SH-SY5Y (cell line): ENCODE results near the gene COL10A1.

Source experiments
- GATA2 ChIP-seq: IDR thresholded peaks from 2 replicates; pipeline ENCODE4 v1.6.1; 2011; ENCODE audit warnings: mild to moderate bottlenecking, low read depth, low read length
- GATA3 ChIP-seq: IDR thresholded peaks from 2 replicates; pipeline ENCODE4 v1.6.1; 2011; ENCODE audit warnings: low read depth, mild to moderate bottlenecking, low read length, moderate library complexity

DNA sequence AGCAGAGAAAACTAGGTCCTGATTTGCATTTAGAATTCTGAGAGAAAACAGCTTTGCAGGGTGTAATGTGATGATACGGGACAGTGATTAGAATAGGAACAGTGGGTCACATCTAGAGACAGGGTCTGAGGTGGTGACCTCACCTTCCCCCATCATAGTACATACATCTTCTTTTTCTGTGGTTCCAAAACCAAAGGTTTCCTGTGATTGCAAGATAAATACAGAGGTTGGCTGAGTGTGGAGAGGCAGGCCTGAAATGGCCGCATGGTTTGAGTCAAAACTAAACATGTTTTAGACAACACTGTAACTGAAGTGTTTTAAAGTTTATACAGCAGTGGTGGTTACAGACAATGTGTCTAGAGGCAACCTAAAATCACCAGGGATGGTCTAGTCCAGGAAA, 35.7 kb downstream of the COL10A1 start:
- no peak for TF ChIP-seq GATA2
- TF ChIP-seq GATA3: no peak
